C4-2B (cell line): Measurements from ENCODE around the gene THTPA.

ENCODE experiments used
- H3K27ac ChIP-seq: fragments of 450-650 bp; 2 replicates; pipeline ENCODE4 v1.5.1; 2017
- ZFX ChIP-seq: fragments of 450-650 bp; IDR thresholded peaks from 2 replicates; pipeline ENCODE4 v1.6.1; 2017
- TF ChIP-seq, protein P1 (sequence below): fragments of 450-650 bp; conservative IDR thresholded peaks from 2 replicates; pipeline ENCODE4 v1.5.1; 2017; ENCODE audit warnings: mild to moderate bottlenecking

Gene THTPA

DNA sequence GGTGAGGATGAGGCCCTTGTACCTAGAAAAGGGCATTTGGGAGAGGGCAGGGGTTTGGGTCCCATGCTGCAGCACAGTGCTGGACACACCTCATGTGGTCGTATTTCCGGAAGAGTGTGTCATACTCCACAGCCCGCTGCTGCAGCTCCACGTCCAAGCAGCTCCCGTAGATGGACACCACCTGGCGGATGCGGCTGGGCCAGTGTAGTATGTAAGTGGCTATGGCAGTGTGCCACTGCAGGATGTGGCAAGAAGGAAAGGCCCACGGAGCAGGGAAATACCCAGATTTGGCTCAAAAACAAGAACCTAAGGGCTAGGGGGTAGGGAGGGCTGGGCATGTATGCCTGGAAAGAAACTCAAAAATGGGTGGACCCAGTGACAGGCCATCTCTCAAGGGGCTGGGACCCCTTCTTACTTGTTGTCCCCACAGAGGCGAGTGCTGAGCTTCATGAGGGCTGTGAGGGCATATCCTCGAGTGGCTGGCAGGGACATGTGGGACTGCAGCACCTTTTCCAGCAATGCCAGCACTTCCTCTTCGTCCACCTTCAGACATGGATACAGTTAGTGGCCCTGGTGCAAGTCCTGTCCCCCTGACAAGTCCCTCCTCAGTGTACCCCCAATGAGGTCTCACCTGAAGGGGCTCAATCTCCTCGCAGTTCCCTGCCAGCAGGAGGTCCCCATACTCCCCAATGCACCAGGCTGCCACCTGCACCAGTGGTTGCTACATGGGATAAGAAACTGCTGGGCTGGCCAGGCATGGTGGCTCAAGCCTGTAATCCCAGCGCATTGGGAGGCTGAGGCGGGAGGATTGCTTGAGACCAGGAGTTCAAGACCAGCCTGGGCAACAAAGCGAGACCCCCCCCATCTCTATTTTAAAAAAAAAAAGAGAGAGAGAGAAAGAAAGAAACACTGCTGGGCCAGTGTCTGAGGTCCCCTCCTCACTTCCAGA lies 6.1 kb downstream of the THTPA start:
- TF ChIP-seq, protein P1, sequence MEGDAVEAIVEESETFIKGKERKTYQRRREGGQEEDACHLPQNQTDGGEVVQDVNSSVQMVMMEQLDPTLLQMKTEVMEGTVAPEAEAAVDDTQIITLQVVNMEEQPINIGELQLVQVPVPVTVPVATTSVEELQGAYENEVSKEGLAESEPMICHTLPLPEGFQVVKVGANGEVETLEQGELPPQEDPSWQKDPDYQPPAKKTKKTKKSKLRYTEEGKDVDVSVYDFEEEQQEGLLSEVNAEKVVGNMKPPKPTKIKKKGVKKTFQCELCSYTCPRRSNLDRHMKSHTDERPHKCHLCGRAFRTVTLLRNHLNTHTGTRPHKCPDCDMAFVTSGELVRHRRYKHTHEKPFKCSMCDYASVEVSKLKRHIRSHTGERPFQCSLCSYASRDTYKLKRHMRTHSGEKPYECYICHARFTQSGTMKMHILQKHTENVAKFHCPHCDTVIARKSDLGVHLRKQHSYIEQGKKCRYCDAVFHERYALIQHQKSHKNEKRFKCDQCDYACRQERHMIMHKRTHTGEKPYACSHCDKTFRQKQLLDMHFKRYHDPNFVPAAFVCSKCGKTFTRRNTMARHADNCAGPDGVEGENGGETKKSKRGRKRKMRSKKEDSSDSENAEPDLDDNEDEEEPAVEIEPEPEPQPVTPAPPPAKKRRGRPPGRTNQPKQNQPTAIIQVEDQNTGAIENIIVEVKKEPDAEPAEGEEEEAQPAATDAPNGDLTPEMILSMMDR = no peak
- TF ChIP-seq ZFX = no peak
- H3K27ac ChIP-seq = no peak overlapping the region

DNA sequence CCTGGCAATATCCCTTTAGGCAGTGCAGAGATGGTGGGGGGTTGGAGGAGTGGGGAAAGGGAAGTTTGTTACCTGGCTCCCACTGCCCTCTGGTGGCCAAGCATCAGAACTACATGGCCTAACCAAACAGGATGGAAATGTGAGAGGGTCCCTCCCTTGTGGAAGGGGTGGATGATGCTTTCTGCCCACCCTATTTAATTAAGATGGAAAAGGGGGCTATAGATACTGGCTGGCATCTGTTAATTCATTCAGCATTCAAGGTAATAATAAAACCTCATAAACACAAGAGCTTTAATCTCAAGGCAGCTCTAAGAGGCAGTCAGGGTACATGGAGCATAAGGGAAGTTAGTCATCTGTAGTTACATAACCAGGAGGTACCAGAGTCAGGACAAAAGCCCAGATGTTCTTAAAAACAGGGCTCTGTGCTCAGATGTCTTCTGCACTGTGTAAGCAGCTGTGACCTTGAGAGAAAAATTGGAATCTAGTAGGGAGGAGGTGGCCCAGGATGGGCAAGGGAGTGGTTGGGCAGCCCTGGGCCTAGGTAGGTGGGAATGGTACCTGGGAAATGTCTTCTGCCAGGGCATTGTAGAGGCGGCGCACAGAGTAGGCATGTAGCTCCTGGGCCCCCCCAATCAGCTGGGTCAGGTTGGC lies 6.9 kb downstream of the THTPA start:
- no peak overlapping the region for H3K27ac ChIP-seq
- no peak for TF ChIP-seq ZFX
- TF ChIP-seq, protein P1 = peak; percentile 89

DNA sequence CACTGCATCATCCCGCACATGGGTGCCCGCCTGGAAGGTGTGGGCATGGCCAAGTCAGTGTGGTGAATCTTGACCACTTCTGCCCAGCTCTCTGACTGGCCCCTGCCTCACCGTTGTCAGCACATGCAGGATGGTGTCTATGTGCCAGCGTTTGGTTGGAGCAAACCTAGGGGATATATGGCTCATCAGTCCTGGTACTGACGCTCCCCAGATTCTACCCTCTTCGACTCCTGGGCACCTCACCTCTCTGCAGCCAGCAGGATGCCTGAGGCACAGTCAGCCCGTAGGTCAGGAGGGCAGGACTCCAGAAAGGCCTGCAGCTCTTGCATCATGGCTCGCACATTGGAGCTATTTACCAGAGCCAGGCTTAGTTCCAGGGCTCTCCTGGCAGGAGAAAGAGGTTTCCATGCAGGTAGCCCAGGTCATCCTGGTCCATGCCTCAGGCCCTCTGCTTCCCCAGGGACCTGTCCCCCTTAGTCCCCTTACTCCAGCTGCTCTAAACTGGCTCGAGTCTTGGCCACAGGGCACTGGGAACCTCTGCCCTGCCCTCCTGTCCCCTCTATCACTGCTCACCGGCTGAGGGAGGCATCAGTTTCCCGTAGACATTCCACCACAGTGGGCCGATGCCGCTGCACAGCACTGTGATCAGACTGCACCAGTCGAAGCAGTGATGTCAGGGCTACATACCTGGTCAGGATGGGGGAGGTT lies 7.6 kb downstream of the THTPA start:
- TF ChIP-seq ZFX = no peak
- TF ChIP-seq, protein P1 = no peak
- no peak overlapping the region for H3K27ac ChIP-seq

DNA sequence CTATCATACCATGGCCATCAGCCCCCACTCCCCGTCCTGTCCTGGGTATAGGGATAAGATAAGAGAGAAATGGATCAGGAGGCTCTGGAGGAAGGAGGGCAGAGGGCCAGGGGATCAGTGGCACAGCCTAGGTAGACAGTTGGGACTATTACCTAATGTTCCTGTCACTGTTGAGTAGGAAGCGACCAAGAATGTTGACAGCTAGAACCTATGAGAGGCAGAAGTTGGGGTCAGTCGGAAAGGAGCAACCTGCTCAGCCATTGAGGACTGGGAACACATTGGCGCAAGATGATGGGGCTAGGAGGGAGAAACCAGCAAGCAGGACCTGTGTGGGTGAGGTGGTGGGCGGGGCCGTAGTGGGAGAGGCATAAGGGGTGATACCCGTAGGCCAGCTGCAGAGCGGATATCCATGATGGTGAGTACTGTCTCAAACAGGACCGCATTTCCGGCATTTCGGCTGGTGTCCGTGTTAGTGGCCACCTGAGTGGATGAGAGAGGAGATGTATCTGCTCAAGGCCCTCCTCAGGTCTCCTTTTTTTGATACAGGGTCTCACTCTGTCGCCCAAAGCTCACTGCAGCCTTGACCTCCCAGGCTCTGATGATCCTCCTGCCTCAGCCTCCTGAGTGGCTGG lies 8.2 kb downstream of the THTPA start:
- TF ChIP-seq, protein P1 = no peak
- no peak for TF ChIP-seq ZFX
- H3K27ac ChIP-seq = no peak overlapping the region

DNA sequence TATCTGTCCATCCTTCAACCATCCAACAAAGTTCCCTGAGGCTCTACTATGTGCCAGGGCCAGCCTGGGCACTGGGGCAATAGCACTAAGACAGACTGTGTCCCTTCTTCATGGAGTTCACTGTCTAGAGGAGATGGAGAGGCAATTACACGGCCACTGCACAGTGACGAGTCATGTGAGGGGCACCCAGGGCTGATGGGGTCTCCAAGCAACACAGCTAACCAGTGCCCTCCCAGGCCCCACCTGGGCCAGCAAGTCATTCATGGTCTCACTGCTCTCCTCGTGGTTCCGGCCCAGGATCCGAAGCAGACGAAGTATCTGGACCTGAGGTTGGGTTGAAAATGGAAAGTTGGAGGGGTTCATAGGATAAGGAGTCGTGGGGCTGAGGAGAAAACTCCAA lies 8.8 kb downstream of the THTPA start:
- H3K27ac ChIP-seq = no peak overlapping the region
- no peak for TF ChIP-seq ZFX
- TF ChIP-seq, protein P1 = no peak

DNA sequence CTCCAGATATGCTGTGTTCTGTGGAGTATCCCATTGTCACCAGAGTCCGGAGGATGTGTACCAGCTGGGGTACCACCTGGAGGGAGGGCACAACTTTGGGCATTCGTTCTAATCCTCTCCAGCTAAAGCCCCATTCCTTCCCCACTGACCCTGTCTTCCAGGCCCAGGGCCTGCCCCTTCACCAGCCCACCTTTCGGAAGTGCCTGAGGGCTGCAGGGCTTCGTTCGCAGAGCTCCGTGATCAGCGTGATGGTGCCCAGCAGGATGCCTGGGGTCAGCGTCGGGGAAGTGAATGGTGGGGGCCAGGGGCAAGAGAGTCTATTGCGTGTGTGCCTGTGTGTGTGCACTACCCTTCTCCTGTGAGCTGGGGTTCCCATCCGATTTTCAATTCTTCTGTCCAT lies 9.6 kb downstream of the THTPA start:
- no peak overlapping the region for H3K27ac ChIP-seq
- TF ChIP-seq, protein P1 = no peak
- no peak for TF ChIP-seq ZFX
